GM19099 (cell line): ENCODE results near the gene ANKS1B.

Experiments used
- POLR2A ChIP-seq: IDR thresholded peaks from 3 replicates; pipeline ENCODE4 v1.6.1; 2011; ENCODE audit warnings: low read depth; ENCODE audit not compliant: insufficient read length; ENCODE audit errors: extremely low read depth

ANKS1B gene

DNA sequence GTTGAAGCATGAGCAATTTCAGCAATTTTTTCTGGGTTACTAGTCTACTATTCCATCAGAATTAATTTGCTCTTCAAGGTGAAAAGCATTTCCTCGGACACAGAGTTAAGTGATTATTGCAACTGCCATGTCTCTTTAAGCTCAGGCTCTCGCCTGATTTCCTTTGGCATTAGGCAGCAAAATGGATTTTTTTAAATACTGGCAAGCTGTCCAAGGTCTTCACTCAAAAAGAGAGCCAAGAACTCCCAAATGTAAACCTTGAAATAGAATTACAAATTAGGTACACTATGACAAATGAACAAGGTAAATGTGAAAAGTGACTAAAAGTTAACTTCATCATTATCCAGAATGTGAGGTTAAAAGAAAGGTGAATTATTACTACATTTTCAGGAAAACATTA lies 225.3 kb downstream of the ANKS1B start:
- TF ChIP-seq POLR2A = no peak

- no peak for TF ChIP-seq POLR2A
Measured at GRCh38 chr12:99758997-99759396, 225.7 kb downstream of the ANKS1B start.

- no peak for TF ChIP-seq POLR2A
Measured at GRCh38 chr12:99752740-99753139, 232.0 kb downstream of the ANKS1B start.

DNA sequence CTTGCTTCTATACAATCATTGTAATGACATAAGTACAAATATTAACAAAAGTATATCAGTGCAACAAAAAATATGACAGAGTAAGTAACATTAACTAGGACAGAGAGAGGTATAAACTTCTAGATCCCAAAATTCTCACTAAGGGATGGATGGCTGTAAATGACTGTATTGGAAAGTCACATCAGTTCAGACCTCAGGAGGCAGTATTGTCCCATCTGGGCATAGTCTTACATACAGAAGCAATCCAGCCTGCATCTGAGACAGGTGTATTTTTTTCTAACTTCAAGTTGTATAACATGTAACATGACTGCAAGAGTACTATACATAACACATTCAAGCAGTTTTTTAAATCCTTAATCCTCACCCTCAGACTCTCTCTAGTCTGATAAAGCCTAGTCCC lies 238.2 kb downstream of the ANKS1B start:
- no peak for TF ChIP-seq POLR2A

DNA sequence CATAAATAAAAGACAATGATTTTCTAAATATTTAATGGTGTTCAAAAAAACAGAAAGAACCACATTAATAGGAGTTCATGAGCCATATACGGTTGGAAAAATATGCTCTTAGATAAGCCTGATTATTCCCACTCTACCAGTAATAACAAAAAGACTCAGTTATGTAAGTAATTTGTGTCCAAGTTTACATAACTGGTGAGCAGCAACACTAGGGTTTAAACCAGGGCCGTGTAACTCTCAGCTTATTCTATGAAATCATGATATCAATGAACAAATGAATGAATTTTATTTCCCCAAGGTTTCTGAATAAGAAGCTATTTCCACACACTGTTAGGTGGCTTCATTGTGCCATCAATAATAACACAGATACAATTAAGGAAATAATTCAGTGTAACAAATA lies 238.8 kb downstream of the ANKS1B start:
- TF ChIP-seq POLR2A = no peak

DNA sequence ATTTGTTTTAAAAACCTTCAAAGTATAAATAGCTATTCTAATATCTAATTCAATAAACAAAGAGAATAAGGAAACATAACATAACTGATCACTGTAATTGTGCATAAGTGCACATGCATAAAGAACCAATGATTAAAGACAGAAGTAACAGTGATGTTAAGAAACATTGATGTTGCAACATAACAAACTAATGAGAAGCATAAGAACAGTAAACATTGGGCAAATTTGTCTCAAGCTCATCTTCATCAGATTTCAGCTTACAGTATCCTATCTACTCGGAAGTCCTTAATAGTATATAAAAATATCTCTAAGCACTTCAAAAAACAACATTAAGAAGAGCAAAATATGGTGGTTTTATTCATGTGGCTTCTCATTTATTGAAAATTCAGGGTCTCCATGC lies 239.6 kb downstream of the ANKS1B start:
- TF ChIP-seq POLR2A = no peak

GRCh38 chr12:99736760-99737269 lies 247.9 kb downstream of the ANKS1B start:
- no peak for TF ChIP-seq POLR2A

- TF ChIP-seq POLR2A = no peak
Measured at GRCh38 chr12:99732131-99732530, 252.6 kb downstream of the ANKS1B start.

GRCh38 chr12:99722690-99723486 lies 261.8 kb downstream of the ANKS1B start:
- TF ChIP-seq POLR2A = no peak

DNA sequence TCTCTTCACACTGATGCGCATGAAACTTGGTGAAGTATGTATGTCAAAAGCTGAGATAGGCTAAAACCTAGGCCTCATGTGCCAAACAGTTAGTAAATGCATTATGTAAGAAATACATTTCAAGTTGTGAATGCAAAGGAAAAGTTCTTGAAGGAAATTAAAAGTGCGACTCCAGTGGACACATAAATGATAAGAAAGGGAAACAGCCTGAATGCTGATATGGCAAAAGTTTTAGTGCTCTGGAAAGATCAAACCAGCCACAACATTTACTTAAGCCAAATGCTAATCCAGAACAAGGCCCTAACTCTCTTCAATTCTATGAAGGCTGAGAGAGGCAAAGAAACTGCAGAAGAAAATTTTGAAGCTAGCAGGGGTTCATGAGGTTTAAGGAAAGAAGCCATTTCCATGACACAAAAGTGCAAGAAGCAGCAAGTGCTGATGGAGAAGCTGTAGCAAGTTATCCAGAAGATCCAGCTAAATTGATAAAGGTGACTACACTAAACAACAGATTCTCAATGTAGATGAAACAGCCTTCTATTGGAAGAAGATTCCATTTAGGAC lies 262.9 kb downstream of the ANKS1B start:
- TF ChIP-seq POLR2A = no peak

DNA sequence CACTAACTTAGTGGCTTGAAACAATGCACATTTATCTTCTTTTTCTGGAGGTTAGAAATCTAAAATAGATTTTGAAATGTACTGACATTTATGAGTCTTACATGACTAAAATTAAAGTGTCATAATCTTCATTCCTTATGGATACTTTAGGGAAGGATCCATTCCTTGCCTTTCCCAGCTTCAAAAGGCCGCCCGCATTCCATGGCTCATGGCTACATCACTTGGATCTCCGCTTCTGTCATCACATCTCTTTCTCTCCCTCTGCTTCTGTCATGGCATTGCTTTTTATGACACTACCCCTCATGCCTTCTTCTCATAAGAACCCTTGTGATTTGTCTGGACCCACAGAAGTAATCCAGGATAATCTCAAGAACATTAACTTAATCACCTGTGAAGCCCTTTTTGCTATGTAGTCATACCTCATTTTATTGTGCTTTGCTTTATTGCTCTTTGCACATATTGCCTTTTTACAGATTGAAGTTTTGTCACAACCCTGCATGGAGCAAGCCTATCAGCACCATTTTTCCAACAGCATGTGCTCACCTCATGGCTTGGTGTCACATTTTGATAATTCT lies 270.7 kb downstream of the ANKS1B start:
- TF ChIP-seq POLR2A = no peak

DNA sequence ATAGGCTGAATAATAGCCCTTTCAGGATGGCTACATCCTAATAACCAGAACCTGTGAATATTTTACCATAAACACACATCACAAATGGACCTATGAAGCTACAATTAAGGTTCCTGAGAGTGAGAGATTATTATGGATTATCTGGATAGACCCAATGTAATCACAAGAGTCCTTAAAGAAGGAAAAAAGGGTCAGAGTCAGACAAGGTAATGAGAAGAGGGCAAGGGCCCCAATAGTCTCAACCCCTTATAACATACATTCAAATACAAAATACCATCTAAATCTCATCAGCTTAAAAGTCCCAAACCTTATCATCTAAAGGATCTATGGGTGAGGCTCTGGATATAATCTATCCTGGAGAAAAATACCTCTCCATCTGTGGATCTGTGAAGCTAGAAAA lies 272.5 kb downstream of the ANKS1B start:
- no peak for TF ChIP-seq POLR2A

- TF ChIP-seq POLR2A = no peak
Measured at GRCh38 chr12:99711246-99711645, 273.5 kb downstream of the ANKS1B start.

- TF ChIP-seq POLR2A = no peak
Measured at GRCh38 chr12:99709619-99710018, 275.1 kb downstream of the ANKS1B start.

DNA sequence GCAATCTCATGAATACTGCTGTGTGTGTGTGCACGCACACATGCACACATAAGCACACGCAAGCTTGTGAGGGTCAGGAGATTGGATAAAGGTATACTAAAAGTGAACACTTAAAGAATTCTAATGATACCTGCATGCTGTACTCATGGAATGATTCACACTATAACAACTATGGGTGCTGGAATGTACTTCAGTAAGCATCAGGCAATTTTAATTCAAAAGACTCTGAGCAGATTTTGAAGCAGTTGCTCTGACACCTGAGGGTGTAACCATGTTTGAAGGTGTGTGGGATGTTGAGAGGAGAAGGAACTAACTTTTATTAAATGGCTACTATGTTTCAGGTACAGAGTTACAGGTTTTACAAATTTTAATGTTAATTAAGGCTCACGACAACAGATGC lies 275.6 kb downstream of the ANKS1B start:
- no peak for TF ChIP-seq POLR2A

DNA sequence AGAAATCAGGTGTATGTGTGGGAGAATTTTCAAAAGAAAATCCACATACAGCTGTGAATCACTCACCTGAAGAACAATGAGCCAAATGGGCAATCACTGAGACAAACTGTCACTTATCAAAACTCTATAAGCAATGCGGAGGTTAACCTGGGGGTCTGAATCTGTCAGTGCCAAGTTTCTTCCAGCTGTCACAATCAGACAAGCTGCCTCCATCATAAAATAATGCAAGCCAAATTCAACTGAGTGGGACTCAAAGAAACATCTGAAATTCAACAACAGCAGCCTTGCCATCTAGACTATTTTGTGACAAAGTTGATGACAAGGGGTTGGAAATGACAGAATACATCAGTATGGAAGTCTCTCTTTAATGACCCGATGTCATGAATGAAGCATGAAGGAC lies 276.9 kb downstream of the ANKS1B start:
- TF ChIP-seq POLR2A = no peak

- TF ChIP-seq POLR2A = no peak
Measured at GRCh38 chr12:99706736-99707473, 277.8 kb downstream of the ANKS1B start.
